Kidney glomerular epithelial cell (primary cell): ENCODE data around the gene MCFD2.
"Not testable (repeated sequence)": the region's sequence is repeated elsewhere in the genome, so short reads cannot be mapped to it uniquely, and the experiment has no call there.

Experiments used
- DNase-seq: peaks from one replicate; lab custom pipeline; 2025; lab: John Stamatoyannopoulos, UW

Gene MCFD2

GRCh38 chr2:46902465-46902864 lies 13.1 kb downstream of the MCFD2 start:
- no peak for DNase-seq

- DNase-seq: no peak
Observed at GRCh38 chr2:46901611-46902010, 14.0 kb downstream of the MCFD2 start.

GRCh38 chr2:46900381-46900780 lies 15.2 kb downstream of the MCFD2 start:
- no peak for DNase-seq

- DNase-seq: no peak
Observed at GRCh38 chr2:46899053-46899452, 16.6 kb downstream of the MCFD2 start.

- no peak for DNase-seq
Observed at GRCh38 chr2:46898024-46898423, 17.6 kb downstream of the MCFD2 start.

GRCh38 chr2:46893269-46893939 lies 22.2 kb downstream of the MCFD2 start:
- no peak for DNase-seq

GRCh38 chr2:46891956-46892553 lies 23.6 kb downstream of the MCFD2 start:
- DNase-seq: no peak

- no peak for DNase-seq
Observed at GRCh38 chr2:46888421-46888952, 27.1 kb downstream of the MCFD2 start.

GRCh38 chr2:46887028-46887885 lies 28.3 kb downstream of the MCFD2 start:
- peak; percentile 51 for DNase-seq

- DNase-seq: no peak
Observed at GRCh38 chr2:46886268-46887027, 29.2 kb downstream of the MCFD2 start.

- peak; percentile 38 for DNase-seq
Observed at GRCh38 chr2:46885376-46885775, 30.2 kb downstream of the MCFD2 start.

GRCh38 chr2:46879511-46879910 lies 36.1 kb downstream of the MCFD2 start:
- DNase-seq: no peak

GRCh38 chr2:46878886-46879285 lies 36.7 kb downstream of the MCFD2 start:
- DNase-seq: no peak

GRCh38 chr2:46878240-46878877 lies 37.2 kb downstream of the MCFD2 start:
- no peak for DNase-seq

- no peak for DNase-seq
Observed at GRCh38 chr2:46877619-46878113, 37.9 kb downstream of the MCFD2 start.

- DNase-seq: peak; percentile 90
Observed at GRCh38 chr2:46876741-46877384, 38.7 kb downstream of the MCFD2 start.

GRCh38 chr2:46875962-46876689 lies 39.5 kb downstream of the MCFD2 start:
- not testable (repeated sequence) for DNase-seq

- DNase-seq: no peak
Observed at GRCh38 chr2:46875226-46875899, 40.2 kb downstream of the MCFD2 start.

- DNase-seq: no peak
Observed at GRCh38 chr2:46874236-46874929, 41.2 kb downstream of the MCFD2 start.
